Lower lobe of right lung (tissue), 2 donors: ENCODE results near the gene BTBD1. TPM values are rescaled to one million over a fixed set of nuclear protein-coding genes. Genes with fewer than 3 reads are reported as not detected.
"Not testable (repeated sequence)": the region's sequence is repeated elsewhere in the genome, so short reads cannot be mapped to it uniquely, and the experiment has no call there.

Experiments used
- ATAC-seq, 2 donors: fragments of 200-7000 bp; cut with Tn5 transposase; one replicate each; pipeline ENCODE4 v1.9.1; 2020 to 2022; ENCODE audit warnings: mild to moderate bottlenecking in 2 of 2, moderate library complexity in 2 of 2
- DNase-seq: peaks from one replicate; pipeline ENCODE4 v3.0.0-alpha.2; 2020
- H3K27ac ChIP-seq: fragments of 200-600 bp; one replicate; pipeline ENCODE4 v1.8.0; 2022
- H3K27me3 ChIP-seq: fragments of 200-600 bp; one replicate; pipeline ENCODE4 v1.8.0; 2022; ENCODE audit warnings: low read depth
- H3K36me3 ChIP-seq: fragments of 200-600 bp; one replicate; pipeline ENCODE4 v1.8.0; 2022; ENCODE audit warnings: mild to moderate bottlenecking
- H3K4me1 ChIP-seq: fragments of 200-600 bp; one replicate; pipeline ENCODE4 v1.8.0; 2022
- H3K4me3 ChIP-seq: fragments of 200-600 bp; one replicate; pipeline ENCODE4 v1.8.0; 2022; ENCODE audit warnings: mild to moderate bottlenecking
- H3K9me3 ChIP-seq: fragments of 200-600 bp; one replicate; pipeline ENCODE4 v1.8.0; 2022
- CTCF ChIP-seq: fragments of 200-600 bp; IDR thresholded peaks from one replicate; pipeline ENCODE4 v1.8.0; 2022; ENCODE audit warnings: antibody characterized with exemption, mild to moderate bottlenecking
- intact Hi-C: fragments of 100-400 bp; cut with DNase I; formaldehyde crosslinking; loops from one replicate; pipeline ENCODE4 v1.11.0; 2022
- total RNA-seq: library from RNA; stranded (reverse); fragmentation: NEBNext Ultra II Directional; extraction: Animal tissue kit (Norgen Biotek cat#: 25700); gene quantifications from one replicate; pipeline ENCODE4 v1.2.1, GENCODE V29; 2021
- donor health status: DM: no; HTN: yes; CAD: no; lungs with severe emphysema.

BTBD1 gene
- total RNA-seq, 1 donor from 2014 or later, result 43.0 TPM

GRCh38 chr15:83082730-83083386 is 15.8 kb upstream of the BTBD1 start:
- Histone ChIP-seq H3K4me1 (no peaks in the 10 kb centered on the region), H3K9me3 (no peaks in the 10 kb centered on the region), H3K4me3 (no peak overlapping the region), H3K27ac (no peak overlapping the region), H3K27me3 (peaks cover 3% of the 10 kb centered on the region), H3K36me3 (no peaks in the 10 kb centered on the region)
- DNase-seq (no peak), ATAC-seq (no peak)
- TF ChIP-seq CTCF, result no peak
- intact Hi-C loops, result no loop called here

- Histone ChIP-seq H3K27me3 (peaks cover 9% of the 10 kb centered on the region), H3K4me3 (no peak overlapping the region), H3K9me3 (no peaks in the 10 kb centered on the region), H3K36me3 (no peaks in the 10 kb centered on the region), H3K27ac (no peak overlapping the region), H3K4me1 (no peaks in the 10 kb centered on the region)
- intact Hi-C loops, result no loop called here
- TF ChIP-seq CTCF, result no peak
- DNase-seq, result no peak
- ATAC-seq, result no peak
Observed at GRCh38 chr15:83081256-83082014, 14.4 kb upstream of the BTBD1 start.

DNA sequence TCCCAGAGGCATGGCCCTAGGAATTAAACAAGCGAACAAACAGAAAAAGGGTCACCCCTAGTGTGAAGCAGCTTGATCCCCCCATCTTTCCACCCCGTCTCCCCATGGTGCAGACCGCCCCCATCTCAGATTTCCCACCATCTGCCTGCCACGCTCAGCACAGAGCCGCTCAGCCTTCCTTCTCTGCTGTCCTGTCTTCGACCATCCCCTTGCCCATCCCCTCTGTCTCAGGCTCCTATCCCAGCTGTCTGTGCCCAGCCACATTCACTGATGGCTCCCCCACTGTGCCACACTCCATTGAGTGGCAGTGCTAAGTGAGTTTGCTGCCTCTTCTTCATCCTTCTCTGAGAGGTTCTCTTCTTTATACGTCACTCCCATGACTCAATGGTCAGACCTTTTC is 11.7 kb upstream of the BTBD1 start:
- Histone ChIP-seq H3K4me1 (no peaks in the 10 kb centered on the region), H3K9me3 (peaks cover under 1% of the 10 kb centered on the region), H3K27me3 (peaks cover 13% of the 10 kb centered on the region), H3K4me3 (no peak overlapping the region), H3K36me3 (no peaks in the 10 kb centered on the region), H3K27ac (no peak overlapping the region)
- no peak for ATAC-seq
- no peak for TF ChIP-seq CTCF
- intact Hi-C loops, result no loop called here
- DNase-seq, result no peak

- Histone ChIP-seq H3K4me3 (no peak overlapping the region), H3K27ac (no peak overlapping the region), H3K27me3 (peaks cover 13% of the 10 kb centered on the region), H3K9me3 (peaks cover 10% of the 10 kb centered on the region), H3K4me1 (no peaks in the 10 kb centered on the region), H3K36me3 (no peaks in the 10 kb centered on the region)
- no peak for ATAC-seq
- intact Hi-C loops, result no loop called here
- TF ChIP-seq CTCF, result no peak
- no peak for DNase-seq
Observed at GRCh38 chr15:83077491-83078230, 10.6 kb upstream of the BTBD1 start.

- H3K36me3 ChIP-seq, H3K27me3 ChIP-seq, H3K4me3 ChIP-seq, intact Hi-C loops, H3K27ac ChIP-seq, ATAC-seq, DNase-seq: not testable (repeated sequence)
- Histone ChIP-seq H3K4me1 (peaks cover 19% of the 10 kb centered on the region), H3K9me3 (peaks cover 13% of the 10 kb centered on the region)
Observed at GRCh38 chr15:83069211-83069642, 2.2 kb upstream of the BTBD1 start.
